SK-N-SH treated with all-trans-retinoic acid at 6 μM for 48 hours (cell line): ENCODE results near the gene PRPF8.

Source experiments
- ATAC-seq: fragments of 200-7000 bp; cut with Tn5 transposase; 3 replicates; pipeline ENCODE4 v1.9.1; 2020; ENCODE audit warnings: mild to moderate bottlenecking, moderate library complexity
- BACH2 ChIP-seq: fragments of 250-450 bp; sonication (Bioruptor Pico); IDR thresholded peaks from 2 replicates; pipeline ENCODE4 v1.9.0; 2021; ENCODE audit warnings: mild to moderate bottlenecking, borderline replicate concordance
- CSDC2 ChIP-seq: fragments of 250-450 bp; sonication (Bioruptor Pico); IDR thresholded peaks from 2 replicates; pipeline ENCODE4 v1.5.0; 2020; ENCODE audit warnings: mild to moderate bottlenecking, moderate library complexity
- CSRNP3 ChIP-seq: fragments of 250-450 bp; sonication (Bioruptor Pico); IDR thresholded peaks from 2 replicates; pipeline ENCODE4 v1.5.1; 2021; ENCODE audit warnings: mild to moderate bottlenecking, moderate library complexity
- ESRRG ChIP-seq: fragments of 250-450 bp; sonication (Bioruptor Pico); IDR thresholded peaks from 2 replicates; pipeline ENCODE4 v1.6.1; 2021; ENCODE audit warnings: mild to moderate bottlenecking
- ISL1 ChIP-seq: fragments of 250-450 bp; sonication (Bioruptor Pico); IDR thresholded peaks from 2 replicates; pipeline ENCODE4 v2.1.2; 2022; ENCODE audit warnings: mild to moderate bottlenecking, moderate library complexity
- OSR1 ChIP-seq: fragments of 250-450 bp; sonication (Bioruptor Pico); IDR thresholded peaks from 2 replicates; pipeline ENCODE4 v1.8.0; 2022; ENCODE audit warnings: moderate library complexity, mild to moderate bottlenecking, inconsistent platforms
- PATZ1 ChIP-seq: fragments of 250-450 bp; sonication (Bioruptor Pico); IDR thresholded peaks from 2 replicates; pipeline ENCODE4 v1.8.0; 2020; ENCODE audit warnings: mild to moderate bottlenecking, moderate library complexity, borderline replicate concordance
- POU6F1 ChIP-seq: fragments of 250-450 bp; sonication (Bioruptor Pico); IDR thresholded peaks from 2 replicates; pipeline ENCODE4 v1.8.0; 2021; ENCODE audit warnings: low read depth, mild to moderate bottlenecking, moderate library complexity, borderline replicate concordance
- PPARA ChIP-seq: fragments of 250-450 bp; sonication (Bioruptor Pico); IDR thresholded peaks from 2 replicates; pipeline ENCODE4 v1.5.0; 2020; ENCODE audit warnings: mild to moderate bottlenecking, borderline replicate concordance
- RARB ChIP-seq: fragments of 250-450 bp; sonication (Bioruptor Pico); IDR thresholded peaks from 2 replicates; pipeline ENCODE4 v1.8.0; 2021; ENCODE audit warnings: mild to moderate bottlenecking, moderate library complexity
- SNAI2 ChIP-seq: fragments of 250-450 bp; sonication (Bioruptor Pico); IDR thresholded peaks from 2 replicates; pipeline ENCODE4 v1.5.0; 2020; ENCODE audit warnings: mild to moderate bottlenecking, moderate library complexity
- ZFP3 ChIP-seq: fragments of 250-450 bp; sonication (Bioruptor Pico); IDR thresholded peaks from 2 replicates; pipeline ENCODE4 v1.5.0; 2020; ENCODE audit warnings: mild to moderate bottlenecking, moderate library complexity
- ZNF70 ChIP-seq: fragments of 450-650 bp; formaldehyde crosslinking; IDR thresholded peaks from 2 replicates; pipeline ENCODE4 v1.5.0; 2020; ENCODE audit warnings: mild to moderate bottlenecking, moderate library complexity
- ZNF8 ChIP-seq: fragments of 450-650 bp; formaldehyde crosslinking; IDR thresholded peaks from 2 replicates; pipeline ENCODE4 v1.5.0; 2020; ENCODE audit warnings: mild to moderate bottlenecking, moderate library complexity
- TF ChIP-seq, protein P1 (sequence below): fragments of 250-450 bp; sonication (Bioruptor Pico); IDR thresholded peaks from 2 replicates; pipeline ENCODE4 v1.5.1; 2020; ENCODE audit warnings: low read depth, mild to moderate bottlenecking, moderate library complexity

The PRPF8 gene

DNA sequence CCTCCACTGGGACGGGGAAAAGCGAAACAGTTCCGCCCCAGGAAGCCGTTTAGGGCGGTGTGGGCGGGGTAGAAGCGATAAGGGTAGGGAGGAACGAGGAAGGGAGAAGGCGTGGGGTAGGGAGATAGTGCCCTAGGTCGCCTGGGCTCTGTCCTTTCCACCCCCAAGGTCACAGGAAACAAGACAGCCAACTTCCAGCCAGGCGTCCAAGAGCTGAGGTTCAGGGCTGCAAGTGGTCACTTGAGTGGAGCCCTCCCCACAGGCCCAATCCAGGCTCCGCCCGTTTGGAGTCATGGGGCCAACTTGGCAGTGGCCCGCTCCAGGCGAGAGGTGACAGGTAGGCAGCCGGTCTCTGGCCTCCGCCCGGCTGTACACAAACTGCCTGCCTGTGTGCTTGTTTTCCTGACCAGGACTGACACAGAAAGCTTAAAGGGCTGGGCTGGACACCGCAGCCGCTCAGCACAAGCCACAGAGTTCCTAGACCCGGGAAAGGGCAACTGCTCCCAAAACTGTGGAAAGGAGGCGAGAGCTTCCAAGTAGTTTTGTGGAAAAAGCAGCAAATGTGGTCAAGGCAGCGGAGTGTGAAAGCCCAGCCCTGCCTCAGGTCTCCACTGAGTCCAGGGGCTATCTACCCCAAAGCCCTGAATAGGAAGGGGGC is 34.7 kb downstream of the PRPF8 start, which contains the start of gene RILP:
TSS of gene RILP (minus strand) at position 23 of the 658 bp plus-strand sequence. CDS start 62 bp downstream, outside the sequence.
- TF ChIP-seq CSRNP3 (CRISPR knock-in tag): no peak
- TF ChIP-seq ISL1 (CRISPR knock-in tag): no peak
- TF ChIP-seq ESRRG (CRISPR knock-in tag): no peak
- TF ChIP-seq ZNF70 (CRISPR knock-in tag): no peak
- TF ChIP-seq POU6F1: no peak
- TF ChIP-seq, protein P1, sequence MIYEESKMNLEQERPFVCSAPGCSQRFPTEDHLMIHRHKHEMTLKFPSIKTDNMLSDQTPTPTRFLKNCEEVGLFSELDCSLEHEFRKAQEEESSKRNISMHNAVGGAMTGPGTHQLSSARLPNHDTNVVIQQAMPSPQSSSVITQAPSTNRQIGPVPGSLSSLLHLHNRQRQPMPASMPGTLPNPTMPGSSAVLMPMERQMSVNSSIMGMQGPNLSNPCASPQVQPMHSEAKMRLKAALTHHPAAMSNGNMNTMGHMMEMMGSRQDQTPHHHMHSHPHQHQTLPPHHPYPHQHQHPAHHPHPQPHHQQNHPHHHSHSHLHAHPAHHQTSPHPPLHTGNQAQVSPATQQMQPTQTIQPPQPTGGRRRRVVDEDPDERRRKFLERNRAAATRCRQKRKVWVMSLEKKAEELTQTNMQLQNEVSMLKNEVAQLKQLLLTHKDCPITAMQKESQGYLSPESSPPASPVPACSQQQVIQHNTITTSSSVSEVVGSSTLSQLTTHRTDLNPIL (CRISPR knock-in tag): no peak
- TF ChIP-seq ZFP3 (CRISPR knock-in tag): no peak
- no peak for TF ChIP-seq OSR1 (CRISPR knock-in tag)
- TF ChIP-seq, all 23 proteins: peak for 0
- peak; percentile 51 for ATAC-seq

DNA sequence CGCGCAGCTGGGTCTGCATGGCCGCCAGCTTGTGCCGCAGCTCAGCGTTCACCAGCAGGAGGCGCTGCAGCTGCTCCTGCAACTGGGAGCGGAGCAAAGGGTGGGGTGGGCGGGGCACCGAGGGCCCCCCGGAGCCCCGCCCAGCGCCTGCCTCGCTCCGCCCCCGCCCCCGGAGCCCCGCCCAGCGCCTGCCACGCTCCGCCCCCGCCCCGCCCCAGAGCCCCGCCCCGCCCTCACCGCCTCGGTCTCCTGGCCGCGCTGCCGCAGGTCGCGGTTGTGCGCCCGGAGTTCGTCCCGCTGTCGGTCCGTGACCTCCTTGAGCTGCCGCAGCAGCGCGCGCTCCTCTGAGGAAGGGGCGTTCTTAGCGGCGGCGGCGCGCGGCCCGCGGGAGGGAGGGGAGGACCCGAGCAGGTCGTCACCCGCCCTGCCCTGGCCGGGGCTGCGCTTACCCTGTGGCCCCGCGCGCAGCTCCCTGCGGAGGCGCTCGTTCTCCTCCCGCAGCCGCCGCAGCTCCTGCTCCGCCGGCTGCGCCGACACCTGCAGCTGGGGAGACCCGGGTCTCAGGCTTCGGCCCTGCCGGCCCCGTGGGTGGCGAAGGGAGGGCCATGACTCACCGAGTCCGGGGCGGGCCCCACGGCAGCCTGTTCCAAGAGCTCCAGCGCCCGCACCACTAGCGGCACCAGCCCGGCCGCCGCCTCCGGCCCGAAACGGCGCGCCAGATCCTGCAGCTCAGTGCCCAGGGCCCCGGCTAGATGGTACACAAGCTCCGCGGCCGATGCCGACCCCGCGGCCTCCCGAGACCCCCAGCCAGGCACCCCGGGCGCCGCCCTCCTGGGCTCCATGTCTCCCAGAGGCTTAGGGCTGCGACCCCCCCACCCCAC is 35.5 kb downstream of the PRPF8 start:
- TF ChIP-seq BACH2 (no peak), SNAI2 (CRISPR knock-in tag) (no peak), RARB (CRISPR knock-in tag) (no peak), OSR1 (CRISPR knock-in tag) (no peak), POU6F1 (no peak), CSRNP3 (CRISPR knock-in tag) (no peak), ZNF8 (CRISPR knock-in tag) (no peak), PPARA (CRISPR knock-in tag) (no peak), ZNF70 (CRISPR knock-in tag) (no peak), PATZ1 (CRISPR knock-in tag) (no peak), CSDC2 (CRISPR knock-in tag) (no peak)
- TF ChIP-seq, protein P1 (CRISPR knock-in tag): no peak
- ATAC-seq: peak; percentile 84
